DOHH2 (cell line): ENCODE measurements around the gene COL25A1.

Source experiments
- H3F3A ChIP-seq: fragments of 200-600 bp; sonication (generic), shearing (Covaris generic); 2 replicates; pipeline ENCODE4 v1.6.0; 2016; ENCODE audit warnings: antibody characterized with exemption, mild to moderate bottlenecking; ENCODE audit not compliant: control insufficient read depth, insufficient read depth
- H3K27ac ChIP-seq: fragments of 200-600 bp; sonication (generic); 2 replicates; pipeline ENCODE4 v1.5.1; 2014; ENCODE audit warnings: low read depth, mild to moderate bottlenecking, low read length, moderate library complexity
- H3K27me3 ChIP-seq: fragments of 200-600 bp; sonication (generic); 2 replicates; pipeline ENCODE4 v1.6.1; 2014; ENCODE audit warnings: mild to moderate bottlenecking, low read length, mixed read lengths; ENCODE audit not compliant: control insufficient read depth
- H3K36me3 ChIP-seq: fragments of 200-600 bp; sonication (generic); 2 replicates; pipeline ENCODE4 v1.6.1; 2014; ENCODE audit warnings: mild to moderate bottlenecking, low read length, moderate library complexity, mixed read lengths; ENCODE audit not compliant: control insufficient read depth
- H3K4me1 ChIP-seq: fragments of 200-600 bp; sonication (generic); 2 replicates; pipeline ENCODE4 v1.6.1; 2014; ENCODE audit warnings: mild to moderate bottlenecking, low read length, mixed read lengths; ENCODE audit not compliant: control insufficient read depth
- H3K4me2 ChIP-seq: fragments of 200-600 bp; sonication (generic); 2 replicates; pipeline ENCODE4 v1.6.0; 2014; ENCODE audit warnings: mild to moderate bottlenecking, low read length, moderate library complexity
- H3K4me3 ChIP-seq: fragments of 200-600 bp; sonication (generic); 2 replicates; pipeline ENCODE4 v1.5.1; 2014; ENCODE audit warnings: mild to moderate bottlenecking, low read length, mixed read lengths
- H3K79me2 ChIP-seq: fragments of 200-600 bp; sonication (generic); 2 replicates; pipeline ENCODE4 v1.6.1; 2014; ENCODE audit warnings: mild to moderate bottlenecking, low read length, mixed read lengths; ENCODE audit not compliant: control insufficient read depth
- H3K9me2 ChIP-seq: fragments of 200-600 bp; sonication (generic); replicated peaks from 2 replicates; pipeline ENCODE4 v1.6.1; 2014; ENCODE audit warnings: mild to moderate bottlenecking, low read length, mixed read lengths; ENCODE audit not compliant: control insufficient read depth
- H3K9me3 ChIP-seq: fragments of 200-600 bp; sonication (generic); 2 replicates; pipeline ENCODE4 v1.6.1; 2014; ENCODE audit warnings: antibody characterized with exemption, low read length, mixed read lengths; ENCODE audit not compliant: control insufficient read depth, insufficient read depth
- H4K20me1 ChIP-seq: fragments of 200-600 bp; sonication (generic); 2 replicates; pipeline ENCODE4 v1.6.0; 2014; ENCODE audit warnings: low read depth, mild to moderate bottlenecking, antibody characterized with exemption, low read length, moderate library complexity; ENCODE audit not compliant: control insufficient read depth, insufficient read depth
- CTCF ChIP-seq: fragments of 200-600 bp; sonication (generic); IDR thresholded peaks from one replicate; pipeline ENCODE4 v1.5.1; 2014; ENCODE audit warnings: antibody characterized with exemption, mild to moderate bottlenecking, low read depth, low read length; ENCODE audit not compliant: poor library complexity, severe bottlenecking
- EZH2phosphoT487 ChIP-seq: fragments of 200-600 bp; sonication (generic); IDR thresholded peaks from 2 replicates; pipeline ENCODE4 v1.6.1; 2017; ENCODE audit warnings: borderline replicate concordance, mild to moderate bottlenecking, antibody characterized with exemption, low read length, moderate library complexity, mixed read lengths

The COL25A1 gene

GRCh38 chr4:109276482-109277095 lies 25.9 kb downstream of the COL25A1 start:
- Histone ChIP-seq H3K79me2 (no peaks in the 10 kb centered on the region), H3K27ac (no peak overlapping the region), H3K9me2 (no peaks in the 10 kb centered on the region), H3K9me3 (no peaks in the 10 kb centered on the region), H3K4me1 (peaks cover 6% of the 10 kb centered on the region), H3K27me3 (no peaks in the 10 kb centered on the region), H3K4me3 (no peak overlapping the region), H4K20me1 (no peaks in the 10 kb centered on the region), H3K36me3 (no peaks in the 10 kb centered on the region), H3K4me2 (no peak overlapping the region), H3F3A (no peaks in the 10 kb centered on the region)
- no peak for TF ChIP-seq EZH2phosphoT487
- no peak for TF ChIP-seq CTCF

GRCh38 chr4:109275066-109275745 lies 27.3 kb downstream of the COL25A1 start:
- no peak overlapping the region for H3K27ac ChIP-seq
- no peaks in the 10 kb centered on the region for H3F3A ChIP-seq
- no peaks in the 10 kb centered on the region for H3K36me3 ChIP-seq
- H3K9me3 ChIP-seq = no peaks in the 10 kb centered on the region
- H3K4me3 ChIP-seq = no peak overlapping the region
- H3K4me1 ChIP-seq = peaks cover 6% of the 10 kb centered on the region
- no peak for TF ChIP-seq CTCF
- TF ChIP-seq EZH2phosphoT487 = no peak
- H3K79me2 ChIP-seq = no peaks in the 10 kb centered on the region
- no peaks in the 10 kb centered on the region for H3K27me3 ChIP-seq
- H3K9me2 ChIP-seq = no peaks in the 10 kb centered on the region
- H4K20me1 ChIP-seq = no peaks in the 10 kb centered on the region
- no peak overlapping the region for H3K4me2 ChIP-seq

- Histone ChIP-seq H3K27me3 (peaks cover 6% of the 10 kb centered on the region), H3K27ac (no peak overlapping the region), H3K9me2 (no peaks in the 10 kb centered on the region), H3K4me2 (no peak overlapping the region), H3F3A (no peaks in the 10 kb centered on the region), H3K79me2 (no peaks in the 10 kb centered on the region), H3K9me3 (no peaks in the 10 kb centered on the region), H3K4me1 (no peaks in the 10 kb centered on the region), H3K4me3 (no peak overlapping the region), H3K36me3 (no peaks in the 10 kb centered on the region), H4K20me1 (no peaks in the 10 kb centered on the region)
- TF ChIP-seq EZH2phosphoT487 (no peak), CTCF (no peak)
These were observed 35.6 kb downstream of the COL25A1 start for GRCh38 chr4:109266891-109267290.
